ENCODE measurements around the gene DLG2. TPM values are rescaled to one million over a fixed set of nuclear protein-coding genes. Genes with fewer than 3 reads are reported as not detected.

The DLG2 gene
- total RNA-seq, 1 experiment from 2014 or later = 17.5 TPM

DNA sequence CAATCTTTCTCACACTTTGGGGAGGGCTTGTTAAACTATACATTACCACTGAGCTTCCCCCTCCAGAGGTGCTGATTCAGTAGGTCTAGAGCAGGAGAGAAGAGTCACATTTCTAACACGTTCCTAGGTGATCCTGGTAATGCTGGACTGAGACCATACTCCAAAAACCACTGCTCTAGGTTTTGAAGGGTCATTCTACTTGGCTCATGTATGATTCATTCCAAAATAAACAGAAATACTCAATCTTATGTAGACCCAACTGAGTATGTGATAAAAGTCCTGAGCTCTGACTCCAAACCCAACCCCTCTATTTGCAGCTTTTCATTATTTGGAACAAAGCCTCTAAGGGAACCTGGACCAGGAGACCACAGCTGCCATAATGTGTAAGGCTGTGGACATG is 1558.1 kb downstream of the DLG2 start:
- H3K36me3 Mint-ChIP-seq = no peaks in the 10 kb centered on the region
- no peaks in the 10 kb centered on the region for H3K4me1 Mint-ChIP-seq
- ChIA-PET CTCF (no interaction called here), POLR2A (no interaction called here)
- ATAC-seq = no peak
- H3K9me3 Mint-ChIP-seq = no peaks in the 10 kb centered on the region
- TF ChIP-seq, protein P1, sequence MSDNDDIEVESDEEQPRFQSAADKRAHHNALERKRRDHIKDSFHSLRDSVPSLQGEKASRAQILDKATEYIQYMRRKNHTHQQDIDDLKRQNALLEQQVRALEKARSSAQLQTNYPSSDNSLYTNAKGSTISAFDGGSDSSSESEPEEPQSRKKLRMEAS (CRISPR knock-in tag; IDR thresholded peaks at IDR 0.05) = no peak
- no peak for TF ChIP-seq NR3C1 (CRISPR knock-in tag; conservative IDR thresholded peaks at IDR 0.05; ENCODE audit: low read depth)
- no peak for TF ChIP-seq KAT7 (CRISPR knock-in tag; IDR thresholded peaks at IDR 0.05; ENCODE audit: borderline replicate concordance)
- no peak for TF ChIP-seq FOXP1 (CRISPR knock-in tag; IDR thresholded peaks at IDR 0.05; ENCODE audit: borderline replicate concordance)
- no peak for TF ChIP-seq NFYB (CRISPR knock-in tag; conservative IDR thresholded peaks at IDR 0.05; ENCODE audit: low read depth)
- no peak for TF ChIP-seq IRF2 (CRISPR knock-in tag; IDR thresholded peaks at IDR 0.05; ENCODE audit: borderline replicate concordance, low read depth)
- TF ChIP-seq OVOL2 (CRISPR knock-in tag; IDR thresholded peaks at IDR 0.05; ENCODE audit: borderline replicate concordance) = no peak
- no peak for TF ChIP-seq GTF2I (CRISPR knock-in tag; conservative IDR thresholded peaks at IDR 0.05)
- TF ChIP-seq, protein P2, sequence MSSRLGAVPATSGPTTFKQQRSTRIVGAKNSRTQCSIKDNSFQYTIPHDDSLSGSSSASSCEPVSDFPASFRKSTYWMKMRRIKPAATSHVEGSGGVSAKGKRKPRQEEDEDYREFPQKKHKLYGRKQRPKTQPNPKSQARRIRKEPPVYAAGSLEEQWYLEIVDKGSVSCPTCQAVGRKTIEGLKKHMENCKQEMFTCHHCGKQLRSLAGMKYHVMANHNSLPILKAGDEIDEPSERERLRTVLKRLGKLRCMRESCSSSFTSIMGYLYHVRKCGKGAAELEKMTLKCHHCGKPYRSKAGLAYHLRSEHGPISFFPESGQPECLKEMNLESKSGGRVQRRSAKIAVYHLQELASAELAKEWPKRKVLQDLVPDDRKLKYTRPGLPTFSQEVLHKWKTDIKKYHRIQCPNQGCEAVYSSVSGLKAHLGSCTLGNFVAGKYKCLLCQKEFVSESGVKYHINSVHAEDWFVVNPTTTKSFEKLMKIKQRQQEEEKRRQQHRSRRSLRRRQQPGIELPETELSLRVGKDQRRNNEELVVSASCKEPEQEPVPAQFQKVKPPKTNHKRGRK (CRISPR knock-in tag; IDR thresholded peaks at IDR 0.05; ENCODE audit: borderline replicate concordance) = no peak
- TF ChIP-seq, protein P3, sequence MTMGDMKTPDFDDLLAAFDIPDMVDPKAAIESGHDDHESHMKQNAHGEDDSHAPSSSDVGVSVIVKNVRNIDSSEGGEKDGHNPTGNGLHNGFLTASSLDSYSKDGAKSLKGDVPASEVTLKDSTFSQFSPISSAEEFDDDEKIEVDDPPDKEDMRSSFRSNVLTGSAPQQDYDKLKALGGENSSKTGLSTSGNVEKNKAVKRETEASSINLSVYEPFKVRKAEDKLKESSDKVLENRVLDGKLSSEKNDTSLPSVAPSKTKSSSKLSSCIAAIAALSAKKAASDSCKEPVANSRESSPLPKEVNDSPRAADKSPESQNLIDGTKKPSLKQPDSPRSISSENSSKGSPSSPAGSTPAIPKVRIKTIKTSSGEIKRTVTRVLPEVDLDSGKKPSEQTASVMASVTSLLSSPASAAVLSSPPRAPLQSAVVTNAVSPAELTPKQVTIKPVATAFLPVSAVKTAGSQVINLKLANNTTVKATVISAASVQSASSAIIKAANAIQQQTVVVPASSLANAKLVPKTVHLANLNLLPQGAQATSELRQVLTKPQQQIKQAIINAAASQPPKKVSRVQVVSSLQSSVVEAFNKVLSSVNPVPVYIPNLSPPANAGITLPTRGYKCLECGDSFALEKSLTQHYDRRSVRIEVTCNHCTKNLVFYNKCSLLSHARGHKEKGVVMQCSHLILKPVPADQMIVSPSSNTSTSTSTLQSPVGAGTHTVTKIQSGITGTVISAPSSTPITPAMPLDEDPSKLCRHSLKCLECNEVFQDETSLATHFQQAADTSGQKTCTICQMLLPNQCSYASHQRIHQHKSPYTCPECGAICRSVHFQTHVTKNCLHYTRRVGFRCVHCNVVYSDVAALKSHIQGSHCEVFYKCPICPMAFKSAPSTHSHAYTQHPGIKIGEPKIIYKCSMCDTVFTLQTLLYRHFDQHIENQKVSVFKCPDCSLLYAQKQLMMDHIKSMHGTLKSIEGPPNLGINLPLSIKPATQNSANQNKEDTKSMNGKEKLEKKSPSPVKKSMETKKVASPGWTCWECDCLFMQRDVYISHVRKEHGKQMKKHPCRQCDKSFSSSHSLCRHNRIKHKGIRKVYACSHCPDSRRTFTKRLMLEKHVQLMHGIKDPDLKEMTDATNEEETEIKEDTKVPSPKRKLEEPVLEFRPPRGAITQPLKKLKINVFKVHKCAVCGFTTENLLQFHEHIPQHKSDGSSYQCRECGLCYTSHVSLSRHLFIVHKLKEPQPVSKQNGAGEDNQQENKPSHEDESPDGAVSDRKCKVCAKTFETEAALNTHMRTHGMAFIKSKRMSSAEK (CRISPR knock-in tag; IDR thresholded peaks at IDR 0.05; ENCODE audit: borderline replicate concordance) = no peak
- TF ChIP-seq, protein P4, sequence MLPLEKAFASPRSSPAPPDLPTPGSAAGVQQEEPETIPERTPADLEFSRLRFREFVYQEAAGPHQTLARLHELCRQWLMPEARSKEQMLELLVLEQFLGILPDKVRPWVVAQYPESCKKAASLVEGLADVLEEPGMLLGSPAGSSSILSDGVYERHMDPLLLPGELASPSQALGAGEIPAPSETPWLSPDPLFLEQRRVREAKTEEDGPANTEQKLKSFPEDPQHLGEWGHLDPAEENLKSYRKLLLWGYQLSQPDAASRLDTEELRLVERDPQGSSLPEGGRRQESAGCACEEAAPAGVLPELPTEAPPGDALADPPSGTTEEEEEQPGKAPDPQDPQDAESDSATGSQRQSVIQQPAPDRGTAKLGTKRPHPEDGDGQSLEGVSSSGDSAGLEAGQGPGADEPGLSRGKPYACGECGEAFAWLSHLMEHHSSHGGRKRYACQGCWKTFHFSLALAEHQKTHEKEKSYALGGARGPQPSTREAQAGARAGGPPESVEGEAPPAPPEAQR (CRISPR knock-in tag; IDR thresholded peaks at IDR 0.05) = no peak
- no peak for TF ChIP-seq ZNF121 (CRISPR knock-in tag; IDR thresholded peaks at IDR 0.05)
- TF ChIP-seq, protein P5, sequence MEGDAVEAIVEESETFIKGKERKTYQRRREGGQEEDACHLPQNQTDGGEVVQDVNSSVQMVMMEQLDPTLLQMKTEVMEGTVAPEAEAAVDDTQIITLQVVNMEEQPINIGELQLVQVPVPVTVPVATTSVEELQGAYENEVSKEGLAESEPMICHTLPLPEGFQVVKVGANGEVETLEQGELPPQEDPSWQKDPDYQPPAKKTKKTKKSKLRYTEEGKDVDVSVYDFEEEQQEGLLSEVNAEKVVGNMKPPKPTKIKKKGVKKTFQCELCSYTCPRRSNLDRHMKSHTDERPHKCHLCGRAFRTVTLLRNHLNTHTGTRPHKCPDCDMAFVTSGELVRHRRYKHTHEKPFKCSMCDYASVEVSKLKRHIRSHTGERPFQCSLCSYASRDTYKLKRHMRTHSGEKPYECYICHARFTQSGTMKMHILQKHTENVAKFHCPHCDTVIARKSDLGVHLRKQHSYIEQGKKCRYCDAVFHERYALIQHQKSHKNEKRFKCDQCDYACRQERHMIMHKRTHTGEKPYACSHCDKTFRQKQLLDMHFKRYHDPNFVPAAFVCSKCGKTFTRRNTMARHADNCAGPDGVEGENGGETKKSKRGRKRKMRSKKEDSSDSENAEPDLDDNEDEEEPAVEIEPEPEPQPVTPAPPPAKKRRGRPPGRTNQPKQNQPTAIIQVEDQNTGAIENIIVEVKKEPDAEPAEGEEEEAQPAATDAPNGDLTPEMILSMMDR (IDR thresholded peaks at IDR 0.05) = no peak
- TF ChIP-seq, protein P6, sequence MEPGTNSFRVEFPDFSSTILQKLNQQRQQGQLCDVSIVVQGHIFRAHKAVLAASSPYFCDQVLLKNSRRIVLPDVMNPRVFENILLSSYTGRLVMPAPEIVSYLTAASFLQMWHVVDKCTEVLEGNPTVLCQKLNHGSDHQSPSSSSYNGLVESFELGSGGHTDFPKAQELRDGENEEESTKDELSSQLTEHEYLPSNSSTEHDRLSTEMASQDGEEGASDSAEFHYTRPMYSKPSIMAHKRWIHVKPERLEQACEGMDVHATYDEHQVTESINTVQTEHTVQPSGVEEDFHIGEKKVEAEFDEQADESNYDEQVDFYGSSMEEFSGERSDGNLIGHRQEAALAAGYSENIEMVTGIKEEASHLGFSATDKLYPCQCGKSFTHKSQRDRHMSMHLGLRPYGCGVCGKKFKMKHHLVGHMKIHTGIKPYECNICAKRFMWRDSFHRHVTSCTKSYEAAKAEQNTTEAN (CRISPR knock-in tag; IDR thresholded peaks at IDR 0.05) = no peak
- TF ChIP-seq ZNF423 (CRISPR knock-in tag; IDR thresholded peaks at IDR 0.05) = no peak
- no peak for TF ChIP-seq GABPB1 (CRISPR knock-in tag; IDR thresholded peaks at IDR 0.05)
- TF ChIP-seq ETV6 (CRISPR knock-in tag; IDR thresholded peaks at IDR 0.05) = no peak
- TF ChIP-seq ZBTB21 (CRISPR knock-in tag; IDR thresholded peaks at IDR 0.05; ENCODE audit: borderline replicate concordance) = no peak
- no peak for TF ChIP-seq RELA (CRISPR knock-in tag; IDR thresholded peaks at IDR 0.05; ENCODE audit: borderline replicate concordance)
- TF ChIP-seq, protein P7, sequence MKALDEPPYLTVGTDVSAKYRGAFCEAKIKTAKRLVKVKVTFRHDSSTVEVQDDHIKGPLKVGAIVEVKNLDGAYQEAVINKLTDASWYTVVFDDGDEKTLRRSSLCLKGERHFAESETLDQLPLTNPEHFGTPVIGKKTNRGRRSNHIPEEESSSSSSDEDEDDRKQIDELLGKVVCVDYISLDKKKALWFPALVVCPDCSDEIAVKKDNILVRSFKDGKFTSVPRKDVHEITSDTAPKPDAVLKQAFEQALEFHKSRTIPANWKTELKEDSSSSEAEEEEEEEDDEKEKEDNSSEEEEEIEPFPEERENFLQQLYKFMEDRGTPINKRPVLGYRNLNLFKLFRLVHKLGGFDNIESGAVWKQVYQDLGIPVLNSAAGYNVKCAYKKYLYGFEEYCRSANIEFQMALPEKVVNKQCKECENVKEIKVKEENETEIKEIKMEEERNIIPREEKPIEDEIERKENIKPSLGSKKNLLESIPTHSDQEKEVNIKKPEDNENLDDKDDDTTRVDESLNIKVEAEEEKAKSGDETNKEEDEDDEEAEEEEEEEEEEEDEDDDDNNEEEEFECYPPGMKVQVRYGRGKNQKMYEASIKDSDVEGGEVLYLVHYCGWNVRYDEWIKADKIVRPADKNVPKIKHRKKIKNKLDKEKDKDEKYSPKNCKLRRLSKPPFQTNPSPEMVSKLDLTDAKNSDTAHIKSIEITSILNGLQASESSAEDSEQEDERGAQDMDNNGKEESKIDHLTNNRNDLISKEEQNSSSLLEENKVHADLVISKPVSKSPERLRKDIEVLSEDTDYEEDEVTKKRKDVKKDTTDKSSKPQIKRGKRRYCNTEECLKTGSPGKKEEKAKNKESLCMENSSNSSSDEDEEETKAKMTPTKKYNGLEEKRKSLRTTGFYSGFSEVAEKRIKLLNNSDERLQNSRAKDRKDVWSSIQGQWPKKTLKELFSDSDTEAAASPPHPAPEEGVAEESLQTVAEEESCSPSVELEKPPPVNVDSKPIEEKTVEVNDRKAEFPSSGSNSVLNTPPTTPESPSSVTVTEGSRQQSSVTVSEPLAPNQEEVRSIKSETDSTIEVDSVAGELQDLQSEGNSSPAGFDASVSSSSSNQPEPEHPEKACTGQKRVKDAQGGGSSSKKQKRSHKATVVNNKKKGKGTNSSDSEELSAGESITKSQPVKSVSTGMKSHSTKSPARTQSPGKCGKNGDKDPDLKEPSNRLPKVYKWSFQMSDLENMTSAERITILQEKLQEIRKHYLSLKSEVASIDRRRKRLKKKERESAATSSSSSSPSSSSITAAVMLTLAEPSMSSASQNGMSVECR (CRISPR knock-in tag; IDR thresholded peaks at IDR 0.05; ENCODE audit: borderline replicate concordance) = no peak
- no peak for DNase-seq (ENCODE audit: low spot score)
- no peak overlapping the region for H3K27ac Mint-ChIP-seq
- no peaks in the 10 kb centered on the region for H3K27me3 Mint-ChIP-seq (ENCODE audit: low read depth)
- no peak overlapping the region for H3K4me3 Mint-ChIP-seq

Data from WTC11 (cell line).